GM23338 (cell line): ENCODE results near the gene IFNLR1. TPM values are rescaled to one million over a fixed set of nuclear protein-coding genes. Genes with fewer than 3 reads are reported as not detected.

Experiments used
- ATAC-seq: fragments of 200-7000 bp; cut with Tn5 transposase; 3 replicates; pipeline ENCODE4 v1.9.1; 2020
- DNase-seq: peaks from one replicate; pipeline ENCODE4 v3.0.0-alpha.2; 2015; ENCODE audit warnings: low spot score
- H2AFZ ChIP-seq: fragments of 200-600 bp; sonication (generic); 2 replicates; pipeline ENCODE4 v1.8.0; 2016; ENCODE audit warnings: antibody characterized with exemption, mild to moderate bottlenecking, moderate library complexity
- H3F3A ChIP-seq: fragments of 200-600 bp; sonication (generic); replicated peaks from 2 replicates; pipeline ENCODE4 v1.8.0; 2017; ENCODE audit warnings: antibody characterized with exemption, mixed run types, low read depth
- H3K27ac ChIP-seq: fragments of 200-600 bp; sonication (generic); 2 replicates; pipeline ENCODE4 v1.6.1; 2016; ENCODE audit warnings: low read depth
- H3K27me3 ChIP-seq: fragments of 200-600 bp; sonication (generic); 2 replicates; pipeline ENCODE4 v1.8.0; 2016; ENCODE audit warnings: mild to moderate bottlenecking, mixed run types, moderate library complexity; ENCODE audit not compliant: insufficient read depth
- H3K36me3 ChIP-seq: fragments of 200-600 bp; sonication (generic); 2 replicates; pipeline ENCODE4 v1.8.0; 2016; ENCODE audit warnings: mild to moderate bottlenecking; ENCODE audit not compliant: insufficient read depth
- H3K4me1 ChIP-seq: fragments of 200-600 bp; sonication (generic); 2 replicates; pipeline ENCODE4 v1.8.0; 2016; ENCODE audit warnings: mild to moderate bottlenecking, moderate library complexity; ENCODE audit not compliant: insufficient read depth
- H3K4me2 ChIP-seq: fragments of 200-600 bp; sonication (generic); 2 replicates; pipeline ENCODE4 v1.7.1; 2017; ENCODE audit warnings: mixed run types
- H3K4me3 ChIP-seq: fragments of 200-600 bp; sonication (generic); 2 replicates; pipeline ENCODE4 v1.6.1; 2016; ENCODE audit warnings: mixed run types
- H3K79me2 ChIP-seq: fragments of 200-600 bp; sonication (generic); replicated peaks from 2 replicates; pipeline ENCODE4 v1.8.0; 2017; ENCODE audit warnings: mild to moderate bottlenecking; ENCODE audit not compliant: insufficient read depth
- H3K9me2 ChIP-seq: fragments of 200-600 bp; sonication (generic); 2 replicates; pipeline ENCODE4 v1.8.0; 2017; ENCODE audit not compliant: insufficient read depth
- H4K20me1 ChIP-seq: fragments of 200-600 bp; sonication (generic); replicated peaks from 2 replicates; pipeline ENCODE4 v1.8.0; 2017; ENCODE audit warnings: mild to moderate bottlenecking; ENCODE audit not compliant: insufficient read depth
- H3K27ac Mint-ChIP-seq: 2 replicates; pipeline ENCODE4 v1.8.0; 2020; ENCODE audit warnings: inconsistent platforms, mild to moderate bottlenecking, moderate library complexity, mixed read lengths
- H3K27me3 Mint-ChIP-seq: 3 replicates; pipeline ENCODE4 v1.8.0; 2022; ENCODE audit warnings: low read depth, mild to moderate bottlenecking, moderate library complexity, mixed read lengths, inconsistent platforms; ENCODE audit not compliant: insufficient read depth, poor library complexity
- H3K36me3 Mint-ChIP-seq: 3 replicates; pipeline ENCODE4 v1.8.0; 2021; ENCODE audit warnings: low read depth, mild to moderate bottlenecking, inconsistent platforms, moderate library complexity, mixed read lengths
- H3K4me1 Mint-ChIP-seq: 3 replicates; pipeline ENCODE4 v1.8.0; 2020; ENCODE audit warnings: mild to moderate bottlenecking, inconsistent platforms, mixed read lengths
- H3K4me3 Mint-ChIP-seq: 3 replicates; pipeline ENCODE4 v1.8.0; 2021; ENCODE audit warnings: moderate library complexity, mild to moderate bottlenecking, inconsistent platforms, mixed read lengths
- H3K9me3 Mint-ChIP-seq: 3 replicates; pipeline ENCODE4 v1.8.0; 2020; ENCODE audit warnings: moderate library complexity, mild to moderate bottlenecking, inconsistent platforms, mixed read lengths
- CREB1 ChIP-seq: fragments of 250-450 bp; sonication (Bioruptor Pico); IDR thresholded peaks from 2 replicates; pipeline ENCODE4 v1.5.0; 2020; ENCODE audit warnings: low read depth, mild to moderate bottlenecking, moderate library complexity
- CTCF ChIP-seq, 2 experiments: fragments of 200-600 bp in 1 of 2; sonication (generic) in 1 of 2; conservative IDR thresholded peaks; 2 replicates each; pipeline versions ENCODE4 v1.5.1 to v1.6.1; 2016 to 2017; ENCODE audit warnings: antibody characterized with exemption in 2 of 2, low read depth in 2 of 2, mild to moderate bottlenecking in 2 of 2, moderate library complexity in 1 of 2
- ETS1 ChIP-seq: IDR thresholded peaks from 2 replicates; pipeline ENCODE4 v1.6.1; 2016; ENCODE audit warnings: antibody characterized with exemption
- EZH2 ChIP-seq: fragments of 200-600 bp; sonication (generic); IDR thresholded peaks from one replicate; pipeline ENCODE4 v1.8.0; 2017; ENCODE audit warnings: antibody characterized with exemption, mild to moderate bottlenecking, low read depth; ENCODE audit not compliant: unreplicated experiment
- EZH2phosphoT487 ChIP-seq: fragments of 200-600 bp; sonication (generic); IDR thresholded peaks from one replicate; pipeline ENCODE4 v1.8.1; 2018; ENCODE audit warnings: antibody characterized with exemption; ENCODE audit not compliant: unreplicated experiment
- NANOG ChIP-seq: IDR thresholded peaks from 2 replicates; pipeline ENCODE4 v1.6.1; 2016; ENCODE audit warnings: antibody characterized with exemption, borderline replicate concordance
- POLR2AphosphoS5 ChIP-seq: IDR thresholded peaks from 2 replicates; pipeline ENCODE4 v1.6.1; 2016; ENCODE audit warnings: antibody characterized with exemption, low read depth
- REST ChIP-seq: IDR thresholded peaks from one replicate; pipeline ENCODE4 v1.6.1; 2018; ENCODE audit warnings: antibody characterized with exemption; ENCODE audit not compliant: unreplicated experiment
- STAT1 ChIP-seq: IDR thresholded peaks from one replicate; pipeline ENCODE4 v1.6.1; 2016; ENCODE audit warnings: antibody characterized with exemption; ENCODE audit not compliant: unreplicated experiment
- ZNF331 ChIP-seq: fragments of 250-450 bp; sonication (Bioruptor Pico); IDR thresholded peaks from 2 replicates; pipeline ENCODE4 v1.5.0; 2020; ENCODE audit warnings: low read depth, mild to moderate bottlenecking, moderate library complexity
- polyA plus RNA-seq: library from polyadenylated mRNA; unstranded; fragments of >200 nt; fragmentation: Nextera tagmentation; extraction: Ambion mirVana; gene quantifications from 2 replicates; pipeline ENCODE4 v1.2.1, GENCODE V29; 2016
- total RNA-seq: library from RNA; depleted of rRNA; stranded (reverse); fragments of >200 nt; shearing (Covaris generic); gene quantifications from 2 replicates; pipeline ENCODE4 v1.2.3, GENCODE V29; 2014
- TF ChIP-seq, protein P1 (sequence below): fragments of 250-450 bp; sonication (Bioruptor Pico); IDR thresholded peaks from 2 replicates; pipeline ENCODE4 v1.5.0; 2020; ENCODE audit warnings: mild to moderate bottlenecking, moderate library complexity

Gene IFNLR1
- total and polyA plus RNA-seq, 2 experiments from 2014 or later, result 4.2 to 6.2 TPM

GRCh38 chr1:24205345-24206082, 18.4 kb upstream of the IFNLR1 start:
- Histone ChIP-seq H3K9me2 (no peaks in the 10 kb centered on the region), H3K4me2 (no peak overlapping the region), H3K4me3 (no peak overlapping the region), H3K27me3 (no peaks in the 10 kb centered on the region), H3K27ac (no peak overlapping the region), H2AFZ (peak overlapping the region; percentile 76), H4K20me1 (no peaks in the 10 kb centered on the region), H3F3A (no peaks in the 10 kb centered on the region), H3K4me1 (no peaks in the 10 kb centered on the region), H3K79me2 (no peaks in the 10 kb centered on the region), H3K36me3 (no peaks in the 10 kb centered on the region)
- no peak for ATAC-seq
- Mint-ChIP-seq H3K36me3 (no peaks in the 10 kb centered on the region), H3K4me3 (no peak overlapping the region), H3K27ac (no peak overlapping the region), H3K27me3 (no peaks in the 10 kb centered on the region), H3K9me3 (no peaks in the 10 kb centered on the region), H3K4me1 (peaks cover 9% of the 10 kb centered on the region)
- TF ChIP-seq EZH2phosphoT487, result no peak
- no peak for TF ChIP-seq REST
- TF ChIP-seq ZNF331, result no peak
- no peak for TF ChIP-seq POLR2AphosphoS5
- TF ChIP-seq, protein P1, sequence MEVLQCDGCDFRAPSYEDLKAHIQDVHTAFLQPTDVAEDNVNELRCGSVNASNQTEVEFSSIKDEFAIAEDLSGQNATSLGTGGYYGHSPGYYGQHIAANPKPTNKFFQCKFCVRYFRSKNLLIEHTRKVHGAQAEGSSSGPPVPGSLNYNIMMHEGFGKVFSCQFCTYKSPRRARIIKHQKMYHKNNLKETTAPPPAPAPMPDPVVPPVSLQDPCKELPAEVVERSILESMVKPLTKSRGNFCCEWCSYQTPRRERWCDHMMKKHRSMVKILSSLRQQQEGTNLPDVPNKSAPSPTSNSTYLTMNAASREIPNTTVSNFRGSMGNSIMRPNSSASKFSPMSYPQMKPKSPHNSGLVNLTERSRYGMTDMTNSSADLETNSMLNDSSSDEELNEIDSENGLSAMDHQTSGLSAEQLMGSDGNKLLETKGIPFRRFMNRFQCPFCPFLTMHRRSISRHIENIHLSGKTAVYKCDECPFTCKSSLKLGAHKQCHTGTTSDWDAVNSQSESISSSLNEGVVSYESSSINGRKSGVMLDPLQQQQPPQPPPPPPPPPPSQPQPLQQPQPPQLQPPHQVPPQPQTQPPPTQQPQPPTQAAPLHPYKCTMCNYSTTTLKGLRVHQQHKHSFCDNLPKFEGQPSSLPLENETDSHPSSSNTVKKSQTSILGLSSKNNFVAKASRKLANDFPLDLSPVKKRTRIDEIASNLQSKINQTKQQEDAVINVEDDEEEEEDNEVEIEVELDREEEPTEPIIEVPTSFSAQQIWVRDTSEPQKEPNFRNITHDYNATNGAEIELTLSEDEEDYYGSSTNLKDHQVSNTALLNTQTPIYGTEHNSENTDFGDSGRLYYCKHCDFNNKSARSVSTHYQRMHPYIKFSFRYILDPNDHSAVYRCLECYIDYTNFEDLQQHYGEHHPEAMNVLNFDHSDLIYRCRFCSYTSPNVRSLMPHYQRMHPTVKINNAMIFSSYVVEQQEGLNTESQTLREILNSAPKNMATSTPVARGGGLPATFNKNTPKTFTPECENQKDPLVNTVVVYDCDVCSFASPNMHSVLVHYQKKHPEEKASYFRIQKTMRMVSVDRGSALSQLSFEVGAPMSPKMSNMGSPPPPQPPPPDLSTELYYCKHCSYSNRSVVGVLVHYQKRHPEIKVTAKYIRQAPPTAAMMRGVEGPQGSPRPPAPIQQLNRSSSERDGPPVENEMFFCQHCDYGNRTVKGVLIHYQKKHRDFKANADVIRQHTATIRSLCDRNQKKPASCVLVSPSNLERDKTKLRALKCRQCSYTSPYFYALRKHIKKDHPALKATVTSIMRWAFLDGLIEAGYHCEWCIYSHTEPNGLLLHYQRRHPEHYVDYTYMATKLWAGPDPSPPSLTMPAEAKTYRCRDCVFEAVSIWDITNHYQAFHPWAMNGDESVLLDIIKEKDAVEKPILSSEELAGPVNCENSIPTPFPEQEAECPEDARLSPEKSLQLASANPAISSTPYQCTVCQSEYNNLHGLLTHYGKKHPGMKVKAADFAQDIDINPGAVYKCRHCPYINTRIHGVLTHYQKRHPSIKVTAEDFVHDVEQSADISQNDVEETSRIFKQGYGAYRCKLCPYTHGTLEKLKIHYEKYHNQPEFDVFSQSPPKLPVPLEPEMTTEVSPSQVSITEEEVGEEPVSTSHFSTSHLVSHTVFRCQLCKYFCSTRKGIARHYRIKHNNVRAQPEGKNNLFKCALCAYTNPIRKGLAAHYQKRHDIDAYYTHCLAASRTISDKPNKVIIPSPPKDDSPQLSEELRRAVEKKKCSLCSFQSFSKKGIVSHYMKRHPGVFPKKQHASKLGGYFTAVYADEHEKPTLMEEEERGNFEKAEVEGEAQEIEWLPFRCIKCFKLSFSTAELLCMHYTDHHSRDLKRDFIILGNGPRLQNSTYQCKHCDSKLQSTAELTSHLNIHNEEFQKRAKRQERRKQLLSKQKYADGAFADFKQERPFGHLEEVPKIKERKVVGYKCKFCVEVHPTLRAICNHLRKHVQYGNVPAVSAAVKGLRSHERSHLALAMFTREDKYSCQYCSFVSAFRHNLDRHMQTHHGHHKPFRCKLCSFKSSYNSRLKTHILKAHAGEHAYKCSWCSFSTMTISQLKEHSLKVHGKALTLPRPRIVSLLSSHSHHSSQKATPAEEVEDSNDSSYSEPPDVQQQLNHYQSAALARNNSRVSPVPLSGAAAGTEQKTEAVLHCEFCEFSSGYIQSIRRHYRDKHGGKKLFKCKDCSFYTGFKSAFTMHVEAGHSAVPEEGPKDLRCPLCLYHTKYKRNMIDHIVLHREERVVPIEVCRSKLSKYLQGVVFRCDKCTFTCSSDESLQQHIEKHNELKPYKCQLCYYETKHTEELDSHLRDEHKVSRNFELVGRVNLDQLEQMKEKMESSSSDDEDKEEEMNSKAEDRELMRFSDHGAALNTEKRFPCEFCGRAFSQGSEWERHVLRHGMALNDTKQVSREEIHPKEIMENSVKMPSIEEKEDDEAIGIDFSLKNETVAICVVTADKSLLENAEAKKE (CRISPR knock-in tag), result no peak
- no peak for TF ChIP-seq CTCF (conservative IDR thresholded peaks at IDR 0.05; ENCODE audit: low read depth in 2 of 2)
- TF ChIP-seq STAT1, result no peak
- TF ChIP-seq NANOG, result no peak
- no peak for TF ChIP-seq ETS1
- no peak for TF ChIP-seq EZH2
- no peak for TF ChIP-seq CREB1 (CRISPR knock-in tag)
- DNase-seq, result no peak
